Fibroblast of lung (primary cell): ENCODE data around the gene GREB1. TPM values are rescaled to one million over a fixed set of nuclear protein-coding genes. Genes with fewer than 3 reads are reported as not detected.

ENCODE experiments used
- DNase-seq, 2 donors: peaks; one replicate each; pipeline versions ENCODE4 v3.0.0 to v3.0.0-alpha.2; 2010; ENCODE audit warnings: low read depth in 2 of 2
- H2AFZ ChIP-seq: 2 replicates; pipeline ENCODE4 v1.5.1; 2012; ENCODE audit warnings: low read length, control low read depth, inconsistent platforms
- H3K27ac ChIP-seq: 2 replicates; pipeline ENCODE4 v1.5.1; 2011; ENCODE audit warnings: low read length, control low read depth; ENCODE audit not compliant: insufficient read depth
- H3K27me3 ChIP-seq: 2 replicates; pipeline ENCODE4 v1.5.1; 2011; ENCODE audit warnings: mild to moderate bottlenecking, low read length; ENCODE audit not compliant: control insufficient read depth, insufficient read depth
- H3K36me3 ChIP-seq: 2 replicates; pipeline ENCODE4 v1.5.1; 2011; ENCODE audit warnings: low read length; ENCODE audit not compliant: control insufficient read depth, insufficient read depth
- H3K4me1 ChIP-seq: 2 replicates; pipeline ENCODE4 v1.5.1; 2011; ENCODE audit warnings: low read length; ENCODE audit not compliant: control insufficient read depth, insufficient read depth; ENCODE audit errors: extremely low read depth
- H3K4me2 ChIP-seq: 2 replicates; pipeline ENCODE4 v1.5.1; 2011; ENCODE audit warnings: low read length, control low read depth; ENCODE audit not compliant: insufficient read depth; ENCODE audit errors: extremely low read depth
- H3K4me3 ChIP-seq, 4 experiments: fragments of 200-600 bp in 1 of 4; sonication (generic) in 1 of 4; replicated peaks in 1 of 4; 2 replicates each; pipeline ENCODE4 v1.5.1; 2011 to 2016; ENCODE audit warnings: low read length in 4 of 4, low read depth in 3 of 4, mild to moderate bottlenecking in 3 of 4, control low read depth in 2 of 4, inconsistent platforms in 1 of 4, mixed read lengths in 1 of 4; ENCODE audit not compliant: insufficient read depth in 1 of 4; ENCODE audit errors: control extremely low read depth in 1 of 4
- H3K79me2 ChIP-seq: 2 replicates; pipeline ENCODE4 v1.5.1; 2012; ENCODE audit warnings: mild to moderate bottlenecking, low read length, inconsistent platforms; ENCODE audit not compliant: control insufficient read depth, insufficient read depth
- H3K9ac ChIP-seq: 2 replicates; pipeline ENCODE4 v1.5.1; 2011; ENCODE audit warnings: mild to moderate bottlenecking, low read length, control low read depth; ENCODE audit not compliant: insufficient read depth
- H3K9me3 ChIP-seq: 2 replicates; pipeline ENCODE4 v1.5.1; 2012; ENCODE audit warnings: low read depth, low read length; ENCODE audit not compliant: control insufficient read depth, insufficient read depth
- H4K20me1 ChIP-seq: 2 replicates; pipeline ENCODE4 v1.5.1; 2011; ENCODE audit warnings: low read length; ENCODE audit not compliant: control insufficient read depth, insufficient read depth; ENCODE audit errors: extremely low read depth
- EZH2 ChIP-seq: IDR thresholded peaks from 2 replicates; pipeline ENCODE4 v1.5.1; 2012; ENCODE audit warnings: low read length, control low read depth, mild to moderate bottlenecking; ENCODE audit errors: missing control alignments
- polyA plus RNA-seq, 2 donors: library from polyadenylated mRNA; depleted of rRNA in 1 of 2; stranded (reverse) in 1 of 2; unstranded in 1 of 2; fragments of >200 nt; gene quantifications; 2 replicates each; pipeline ENCODE4 v1.2.1, GENCODE V29; 2011 to 2012; ENCODE audit warnings: missing spikeins in 1 of 2
- total RNA-seq: library from RNA; depleted of rRNA; stranded (reverse); fragments of >200 nt; gene quantifications from 2 replicates; pipeline ENCODE4 v1.2.1, GENCODE V29; 2014
- TF ChIP-seq, protein P1 (sequence below), 2 donors: IDR thresholded peaks in 1 of 2; conservative IDR thresholded peaks in 1 of 2; 1 replicate in 1 of 2; 2 replicates in 1 of 2; pipeline ENCODE4 v1.5.1; 2011 to 2012; ENCODE audit warnings: low read length in 2 of 2, control low read depth in 1 of 2, inconsistent platforms in 1 of 2, low read depth in 1 of 2, mild to moderate bottlenecking in 1 of 2

The GREB1 gene
- total and polyA plus RNA-seq, 2 donors (not counting 1 experiment from before 2014, with no cell fraction given) = 0.06 to 2.0 TPM

DNA sequence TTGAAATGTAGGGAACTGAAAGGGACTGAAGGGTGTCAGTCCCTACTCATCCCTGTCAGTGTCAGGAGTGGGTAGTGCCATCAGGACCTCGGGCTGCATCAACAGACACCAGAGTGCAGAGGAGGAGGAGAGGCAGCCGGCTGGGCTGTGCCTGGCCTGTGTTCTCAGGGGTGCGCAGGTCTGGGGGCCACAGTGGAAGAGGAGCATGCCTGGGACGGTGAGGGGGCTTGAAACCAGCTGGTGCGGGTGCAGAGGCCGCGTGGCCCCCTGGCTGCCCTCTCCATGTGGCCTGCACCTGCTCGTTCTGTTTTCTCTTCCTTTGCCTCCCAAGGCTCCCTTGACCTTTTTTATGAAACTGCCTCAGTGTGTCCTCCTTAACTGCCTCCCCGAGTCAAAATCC lies 94.8 kb downstream of the GREB1 start:
- DNase-seq = no peak
- Histone ChIP-seq H3K36me3 (no peaks in the 10 kb centered on the region), H3K27ac (no peak overlapping the region), H3K27me3 (no peaks in the 10 kb centered on the region), H3K79me2 (no peaks in the 10 kb centered on the region), H3K4me2 (no peak overlapping the region), H3K4me3 (no peak overlapping the region), H2AFZ (no peak overlapping the region), H3K4me1 (no peaks in the 10 kb centered on the region), H3K9me3 (no peaks in the 10 kb centered on the region), H4K20me1 (no peaks in the 10 kb centered on the region), H3K9ac (no peak overlapping the region)
- TF ChIP-seq, protein P1, sequence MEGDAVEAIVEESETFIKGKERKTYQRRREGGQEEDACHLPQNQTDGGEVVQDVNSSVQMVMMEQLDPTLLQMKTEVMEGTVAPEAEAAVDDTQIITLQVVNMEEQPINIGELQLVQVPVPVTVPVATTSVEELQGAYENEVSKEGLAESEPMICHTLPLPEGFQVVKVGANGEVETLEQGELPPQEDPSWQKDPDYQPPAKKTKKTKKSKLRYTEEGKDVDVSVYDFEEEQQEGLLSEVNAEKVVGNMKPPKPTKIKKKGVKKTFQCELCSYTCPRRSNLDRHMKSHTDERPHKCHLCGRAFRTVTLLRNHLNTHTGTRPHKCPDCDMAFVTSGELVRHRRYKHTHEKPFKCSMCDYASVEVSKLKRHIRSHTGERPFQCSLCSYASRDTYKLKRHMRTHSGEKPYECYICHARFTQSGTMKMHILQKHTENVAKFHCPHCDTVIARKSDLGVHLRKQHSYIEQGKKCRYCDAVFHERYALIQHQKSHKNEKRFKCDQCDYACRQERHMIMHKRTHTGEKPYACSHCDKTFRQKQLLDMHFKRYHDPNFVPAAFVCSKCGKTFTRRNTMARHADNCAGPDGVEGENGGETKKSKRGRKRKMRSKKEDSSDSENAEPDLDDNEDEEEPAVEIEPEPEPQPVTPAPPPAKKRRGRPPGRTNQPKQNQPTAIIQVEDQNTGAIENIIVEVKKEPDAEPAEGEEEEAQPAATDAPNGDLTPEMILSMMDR (conservative IDR thresholded peaks at IDR 0.05 in 1 of 2, IDR thresholded peaks at IDR 0.05 in 1 of 2; ENCODE audit: low read depth in 1 of 2, low read length in 2 of 2) = no peak
- no peak for TF ChIP-seq EZH2

DNA sequence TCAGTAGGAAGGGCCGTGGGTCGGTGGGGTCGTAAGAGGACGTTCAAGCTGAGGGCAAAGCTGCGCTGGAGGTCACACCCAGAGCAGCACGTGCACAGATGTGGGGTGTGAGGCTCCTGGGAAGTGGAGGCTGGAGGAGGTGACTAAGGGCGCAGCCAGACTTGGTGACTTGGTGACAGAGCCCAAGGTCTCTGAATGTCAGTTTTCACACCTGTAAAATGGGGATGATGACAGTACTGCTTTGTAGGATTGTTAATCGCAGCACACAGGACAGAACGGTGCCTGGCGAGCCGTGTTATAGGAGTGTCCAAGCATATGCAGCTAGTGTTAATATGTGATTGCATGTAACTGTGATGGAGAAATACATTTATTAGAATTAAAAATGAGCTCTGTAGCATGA lies 95.4 kb downstream of the GREB1 start:
- no peak overlapping the region for H3K27ac ChIP-seq
- DNase-seq = no peak
- no peaks in the 10 kb centered on the region for H3K4me1 ChIP-seq
- H3K36me3 ChIP-seq = no peaks in the 10 kb centered on the region
- H4K20me1 ChIP-seq = no peaks in the 10 kb centered on the region
- H3K4me2 ChIP-seq = no peak overlapping the region
- no peaks in the 10 kb centered on the region for H3K79me2 ChIP-seq
- no peak overlapping the region for H3K4me3 ChIP-seq
- no peak overlapping the region for H3K9ac ChIP-seq
- no peaks in the 10 kb centered on the region for H3K9me3 ChIP-seq
- TF ChIP-seq, protein P1 (conservative IDR thresholded peaks at IDR 0.05 in 1 of 2, IDR thresholded peaks at IDR 0.05 in 1 of 2; ENCODE audit: low read depth in 1 of 2, low read length in 2 of 2) = no peak
- TF ChIP-seq EZH2 = no peak
- H2AFZ ChIP-seq = no peak overlapping the region
- H3K27me3 ChIP-seq = no peaks in the 10 kb centered on the region

DNA sequence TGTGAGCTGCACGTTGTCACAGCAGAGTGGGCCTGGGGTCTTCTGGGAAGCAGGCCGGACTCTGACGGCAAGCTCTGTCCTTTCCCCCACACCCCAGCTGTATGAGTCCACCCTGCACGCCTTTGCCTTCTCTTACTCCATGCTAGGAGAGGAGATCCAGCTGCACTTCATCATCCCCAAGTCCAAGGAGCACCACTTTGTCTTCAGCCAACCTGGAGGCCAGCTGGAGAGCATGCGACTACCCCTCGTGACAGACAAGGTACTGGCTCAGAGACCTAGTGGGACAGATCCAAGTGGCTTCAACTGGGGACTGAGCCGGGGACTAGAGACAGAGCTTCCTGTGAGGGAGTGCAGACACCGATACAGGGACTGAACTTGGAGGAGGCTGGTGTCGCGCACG lies 96.0 kb downstream of the GREB1 start:
- Histone ChIP-seq H3K9me3 (no peaks in the 10 kb centered on the region), H3K9ac (no peak overlapping the region), H3K27me3 (no peaks in the 10 kb centered on the region), H3K79me2 (no peaks in the 10 kb centered on the region), H3K4me1 (no peaks in the 10 kb centered on the region), H4K20me1 (no peaks in the 10 kb centered on the region), H3K36me3 (no peaks in the 10 kb centered on the region), H3K27ac (no peak overlapping the region), H3K4me2 (no peak overlapping the region), H3K4me3 (no peak overlapping the region), H2AFZ (no peak overlapping the region)
- no peak for DNase-seq
- TF ChIP-seq, protein P1 (conservative IDR thresholded peaks at IDR 0.05 in 1 of 2, IDR thresholded peaks at IDR 0.05 in 1 of 2; ENCODE audit: low read depth in 1 of 2, low read length in 2 of 2) = no peak
- no peak for TF ChIP-seq EZH2
